HG03196 (cell line): Measurements from ENCODE around the gene RARB.

Source experiments
- ATAC-seq: cut with Tn5 transposase; IDR thresholded peaks from one replicate; pipeline ENCODE4 v1.9.1; 2021; ENCODE audit not compliant: unreplicated experiment

The RARB gene

GRCh38 chr3:25503898-25504301, 75.8 kb downstream of the RARB start:
- no peak for ATAC-seq

- no peak for ATAC-seq
These were observed 77.5 kb downstream of the RARB start for GRCh38 chr3:25505581-25505980.

- ATAC-seq = no peak
These were observed 79.7 kb downstream of the RARB start for GRCh38 chr3:25507811-25508210.

- ATAC-seq = no peak
These were observed 80.4 kb downstream of the RARB start for GRCh38 chr3:25508433-25508832.

GRCh38 chr3:25508901-25509300, 80.8 kb downstream of the RARB start:
- no peak for ATAC-seq

- no peak for ATAC-seq
These were observed 82.7 kb downstream of the RARB start for GRCh38 chr3:25510797-25511196.

GRCh38 chr3:25511972-25512721, 84.1 kb downstream of the RARB start:
- no peak for ATAC-seq

GRCh38 chr3:25513642-25514266, 85.7 kb downstream of the RARB start:
- no peak for ATAC-seq

- no peak for ATAC-seq
These were observed 87.1 kb downstream of the RARB start for GRCh38 chr3:25515171-25515570.

GRCh38 chr3:25520926-25521559, 93.0 kb downstream of the RARB start:
- ATAC-seq = no peak

GRCh38 chr3:25527336-25527735, 99.3 kb downstream of the RARB start:
- ATAC-seq = no peak

- ATAC-seq = no peak
These were observed 99.7 kb downstream of the RARB start for GRCh38 chr3:25527801-25528200.

- ATAC-seq = no peak
These were observed 103.9 kb downstream of the RARB start for GRCh38 chr3:25531971-25532370.

- ATAC-seq = no peak
These were observed 104.5 kb downstream of the RARB start for GRCh38 chr3:25532431-25533162.

GRCh38 chr3:25533399-25533798, 105.3 kb downstream of the RARB start:
- no peak for ATAC-seq

- ATAC-seq = no peak
These were observed 105.9 kb downstream of the RARB start for GRCh38 chr3:25534007-25534406.

- ATAC-seq = no peak
These were observed 108.7 kb downstream of the RARB start for GRCh38 chr3:25536521-25537391.

GRCh38 chr3:25537516-25537915, 109.5 kb downstream of the RARB start:
- ATAC-seq = no peak

GRCh38 chr3:25540273-25540672, 112.2 kb downstream of the RARB start:
- no peak for ATAC-seq

GRCh38 chr3:25542492-25543039, 114.5 kb downstream of the RARB start:
- no peak for ATAC-seq
